NCI-H2227 treated with DMSO at 0.1 percent for 48 hours (cell line): ENCODE data around the gene DCBLD2.
"Not testable (repeated sequence)": the region's sequence is repeated elsewhere in the genome, so short reads cannot be mapped to it uniquely, and the experiment has no call there.

Experiments
- DNase-seq: peaks from one replicate; lab custom pipeline; 2025; lab: John Stamatoyannopoulos, UW

DCBLD2 gene

GRCh38 chr3:98831060-98831459 is 70.4 kb downstream of the DCBLD2 start:
- DNase-seq, result not testable (repeated sequence)

GRCh38 chr3:98829246-98829832 is 72.2 kb downstream of the DCBLD2 start:
- DNase-seq, result no peak

- no peak for DNase-seq
Observed at GRCh38 chr3:98827221-98827920, 74.1 kb downstream of the DCBLD2 start.

GRCh38 chr3:98826126-98826525 is 75.4 kb downstream of the DCBLD2 start:
- DNase-seq, result no peak

GRCh38 chr3:98824256-98824655 is 77.2 kb downstream of the DCBLD2 start:
- no peak for DNase-seq

- no peak for DNase-seq
Observed at GRCh38 chr3:98823791-98824190, 77.7 kb downstream of the DCBLD2 start.

GRCh38 chr3:98821063-98821462 is 80.4 kb downstream of the DCBLD2 start:
- DNase-seq, result no peak

- DNase-seq, result peak; percentile 32
Observed at GRCh38 chr3:98817547-98818041, 83.9 kb downstream of the DCBLD2 start.

- DNase-seq, result no peak
Observed at GRCh38 chr3:98814817-98815420, 86.6 kb downstream of the DCBLD2 start.

GRCh38 chr3:98812851-98813374 is 88.6 kb downstream of the DCBLD2 start:
- DNase-seq, result peak; percentile 8

GRCh38 chr3:98811048-98811447 is 90.4 kb downstream of the DCBLD2 start:
- DNase-seq, result no peak

GRCh38 chr3:98809557-98809956 is 91.9 kb downstream of the DCBLD2 start:
- DNase-seq, result no peak

GRCh38 chr3:98808071-98808470 is 93.4 kb downstream of the DCBLD2 start:
- no peak for DNase-seq

- no peak for DNase-seq
Observed at GRCh38 chr3:98807561-98807960, 93.9 kb downstream of the DCBLD2 start.

- no peak for DNase-seq
Observed at GRCh38 chr3:98807011-98807410, 94.5 kb downstream of the DCBLD2 start.

GRCh38 chr3:98806521-98806920 is 95.0 kb downstream of the DCBLD2 start:
- DNase-seq, result no peak

- DNase-seq, result no peak
Observed at GRCh38 chr3:98805571-98805970, 95.9 kb downstream of the DCBLD2 start.

- DNase-seq, result no peak
Observed at GRCh38 chr3:98801043-98801747, 100.3 kb downstream of the DCBLD2 start.

- no peak for DNase-seq
Observed at GRCh38 chr3:98800401-98800800, 101.1 kb downstream of the DCBLD2 start.

- DNase-seq, result no peak
Observed at GRCh38 chr3:98799479-98799878, 102.0 kb downstream of the DCBLD2 start.

GRCh38 chr3:98798820-98799219 is 102.7 kb downstream of the DCBLD2 start:
- no peak for DNase-seq

GRCh38 chr3:98797905-98798304 is 103.6 kb downstream of the DCBLD2 start:
- DNase-seq, result no peak
